Measurements from ENCODE around the gene TBC1D23.
A peak's percentile ranks its signal among the peaks of the same experiment; 100 is the strongest.

The TBC1D23 gene

GRCh38 chr3:100263583-100263982, 2.8 kb downstream of the TBC1D23 start:
- Histone ChIP-seq H3K9ac (ENCODE audit: low read depth, low read length, poor library complexity, severe bottlenecking) (peak overlapping the region; percentile 47), H3K79me2 (ENCODE audit: insufficient read depth, low read length) (peaks cover 52% of the 10 kb centered on the region)

GRCh38 chr3:100264242-100264641, 3.5 kb downstream of the TBC1D23 start:
- Histone ChIP-seq H3K4me3 (ENCODE audit: low read length, poor library complexity, severe bottlenecking) (peak overlapping the region; percentile 59), H3K27me3 (ENCODE audit: insufficient read depth, low read length, poor library complexity, severe bottlenecking) (no peaks in the 10 kb centered on the region), H3F3A (ENCODE audit: low read depth) (peaks cover 3% of the 10 kb centered on the region; the same call in 1 of the 2 replicates), H3K4me2 (ENCODE audit: low read depth, low read length, poor library complexity, severe bottlenecking) (peak overlapping the region; percentile 94), H2AFZ (ENCODE audit: low read length) (no peak overlapping the region), H3K9me2 (replicated peaks; ENCODE audit: low read depth, low read length) (no peaks in the 10 kb centered on the region), H4K20me1 (ENCODE audit: insufficient read depth, low read length, poor library complexity, severe bottlenecking) (peaks cover 22% of the 10 kb centered on the region), H3K4me1 (ENCODE audit: insufficient read depth, low read length, poor library complexity, severe bottlenecking) (peaks cover 26% of the 10 kb centered on the region), H3K9ac (ENCODE audit: low read depth, low read length, poor library complexity, severe bottlenecking) (peak overlapping the region; percentile 47), H3K36me3 (ENCODE audit: insufficient read depth, low read length) (no peaks in the 10 kb centered on the region), H3K79me2 (ENCODE audit: insufficient read depth, low read length) (peaks cover 58% of the 10 kb centered on the region), H3K9me3 (ENCODE audit: insufficient read depth, low read depth, low read length) (no peaks in the 10 kb centered on the region)
- TF ChIP-seq, protein P1, sequence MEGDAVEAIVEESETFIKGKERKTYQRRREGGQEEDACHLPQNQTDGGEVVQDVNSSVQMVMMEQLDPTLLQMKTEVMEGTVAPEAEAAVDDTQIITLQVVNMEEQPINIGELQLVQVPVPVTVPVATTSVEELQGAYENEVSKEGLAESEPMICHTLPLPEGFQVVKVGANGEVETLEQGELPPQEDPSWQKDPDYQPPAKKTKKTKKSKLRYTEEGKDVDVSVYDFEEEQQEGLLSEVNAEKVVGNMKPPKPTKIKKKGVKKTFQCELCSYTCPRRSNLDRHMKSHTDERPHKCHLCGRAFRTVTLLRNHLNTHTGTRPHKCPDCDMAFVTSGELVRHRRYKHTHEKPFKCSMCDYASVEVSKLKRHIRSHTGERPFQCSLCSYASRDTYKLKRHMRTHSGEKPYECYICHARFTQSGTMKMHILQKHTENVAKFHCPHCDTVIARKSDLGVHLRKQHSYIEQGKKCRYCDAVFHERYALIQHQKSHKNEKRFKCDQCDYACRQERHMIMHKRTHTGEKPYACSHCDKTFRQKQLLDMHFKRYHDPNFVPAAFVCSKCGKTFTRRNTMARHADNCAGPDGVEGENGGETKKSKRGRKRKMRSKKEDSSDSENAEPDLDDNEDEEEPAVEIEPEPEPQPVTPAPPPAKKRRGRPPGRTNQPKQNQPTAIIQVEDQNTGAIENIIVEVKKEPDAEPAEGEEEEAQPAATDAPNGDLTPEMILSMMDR (conservative IDR thresholded peaks at IDR 0.05; ENCODE audit: low read length): no peak
- TF ChIP-seq EZH2phosphoT487 (IDR thresholded peaks at IDR 0.05; ENCODE audit: borderline replicate concordance): no peak

More at GRCh38 chr3:100263583-100263982, 2.8 kb downstream of the TBC1D23 start:
- Histone ChIP-seq H3F3A (ENCODE audit: low read depth) (peaks cover 4% of the 10 kb centered on the region; the same call in 1 of the 2 replicates), H3K9me2 (replicated peaks; ENCODE audit: low read depth, low read length) (no peaks in the 10 kb centered on the region), H3K4me3 (ENCODE audit: low read length, poor library complexity, severe bottlenecking) (peak overlapping the region; percentile 59), H3K27me3 (ENCODE audit: insufficient read depth, low read length, poor library complexity, severe bottlenecking) (no peaks in the 10 kb centered on the region), H3K4me2 (ENCODE audit: low read depth, low read length, poor library complexity, severe bottlenecking) (peak overlapping the region; percentile 94), H3K4me1 (ENCODE audit: insufficient read depth, low read length, poor library complexity, severe bottlenecking) (peaks cover 22% of the 10 kb centered on the region), H3K9me3 (ENCODE audit: insufficient read depth, low read depth, low read length) (no peaks in the 10 kb centered on the region), H4K20me1 (ENCODE audit: insufficient read depth, low read length, poor library complexity, severe bottlenecking) (peaks cover 20% of the 10 kb centered on the region), H3K36me3 (ENCODE audit: insufficient read depth, low read length) (no peaks in the 10 kb centered on the region), H2AFZ (ENCODE audit: low read length) (no peak overlapping the region)
- no peak for TF ChIP-seq EZH2phosphoT487 (IDR thresholded peaks at IDR 0.05; ENCODE audit: borderline replicate concordance)
- TF ChIP-seq, protein P1 (conservative IDR thresholded peaks at IDR 0.05; ENCODE audit: low read length): no peak

GRCh38 chr3:100265016-100265415, 4.2 kb downstream of the TBC1D23 start:
- H3K9ac ChIP-seq (ENCODE audit: low read depth, low read length, poor library complexity, severe bottlenecking): no peak overlapping the region
- H2AFZ ChIP-seq (ENCODE audit: low read length): no peak overlapping the region
- no peaks in the 10 kb centered on the region for H3K9me3 ChIP-seq (ENCODE audit: insufficient read depth, low read depth, low read length)
- TF ChIP-seq EZH2phosphoT487 (IDR thresholded peaks at IDR 0.05; ENCODE audit: borderline replicate concordance): no peak
- TF ChIP-seq, protein P1 (conservative IDR thresholded peaks at IDR 0.05; ENCODE audit: low read length): no peak
- H3K4me3 ChIP-seq (ENCODE audit: low read length, poor library complexity, severe bottlenecking): peak overlapping the region; percentile 59
- no peaks in the 10 kb centered on the region for H3F3A ChIP-seq (ENCODE audit: low read depth)
- peak overlapping the region; percentile 94 for H3K4me2 ChIP-seq (ENCODE audit: low read depth, low read length, poor library complexity, severe bottlenecking)
- peaks cover 32% of the 10 kb centered on the region for H3K4me1 ChIP-seq (ENCODE audit: insufficient read depth, low read length, poor library complexity, severe bottlenecking)
- peaks cover 28% of the 10 kb centered on the region for H4K20me1 ChIP-seq (ENCODE audit: insufficient read depth, low read length, poor library complexity, severe bottlenecking)
- no peaks in the 10 kb centered on the region for H3K36me3 ChIP-seq (ENCODE audit: insufficient read depth, low read length)
- peaks cover 65% of the 10 kb centered on the region for H3K79me2 ChIP-seq (ENCODE audit: insufficient read depth, low read length)
- H3K9me2 ChIP-seq (replicated peaks; ENCODE audit: low read depth, low read length): no peaks in the 10 kb centered on the region
- no peaks in the 10 kb centered on the region for H3K27me3 ChIP-seq (ENCODE audit: insufficient read depth, low read length, poor library complexity, severe bottlenecking)
